GM23338 (cell line): Measurements from ENCODE around the gene AQP9. TPM values are rescaled to one million over a fixed set of nuclear protein-coding genes. Genes with fewer than 3 reads are reported as not detected.

Experiments used
- ATAC-seq: fragments of 200-7000 bp; cut with Tn5 transposase; 3 replicates; pipeline ENCODE4 v1.9.1; 2020
- DNase-seq: peaks from one replicate; pipeline ENCODE4 v3.0.0-alpha.2; 2015; ENCODE audit warnings: low spot score
- H2AFZ ChIP-seq: fragments of 200-600 bp; sonication (generic); 2 replicates; pipeline ENCODE4 v1.8.0; 2016; ENCODE audit warnings: antibody characterized with exemption, mild to moderate bottlenecking, moderate library complexity
- H3F3A ChIP-seq: fragments of 200-600 bp; sonication (generic); replicated peaks from 2 replicates; pipeline ENCODE4 v1.8.0; 2017; ENCODE audit warnings: antibody characterized with exemption, mixed run types, low read depth
- H3K27ac ChIP-seq: fragments of 200-600 bp; sonication (generic); 2 replicates; pipeline ENCODE4 v1.6.1; 2016; ENCODE audit warnings: low read depth
- H3K27me3 ChIP-seq: fragments of 200-600 bp; sonication (generic); 2 replicates; pipeline ENCODE4 v1.8.0; 2016; ENCODE audit warnings: mild to moderate bottlenecking, mixed run types, moderate library complexity; ENCODE audit not compliant: insufficient read depth
- H3K36me3 ChIP-seq: fragments of 200-600 bp; sonication (generic); 2 replicates; pipeline ENCODE4 v1.8.0; 2016; ENCODE audit warnings: mild to moderate bottlenecking; ENCODE audit not compliant: insufficient read depth
- H3K4me1 ChIP-seq: fragments of 200-600 bp; sonication (generic); 2 replicates; pipeline ENCODE4 v1.8.0; 2016; ENCODE audit warnings: mild to moderate bottlenecking, moderate library complexity; ENCODE audit not compliant: insufficient read depth
- H3K4me2 ChIP-seq: fragments of 200-600 bp; sonication (generic); 2 replicates; pipeline ENCODE4 v1.7.1; 2017; ENCODE audit warnings: mixed run types
- H3K4me3 ChIP-seq: fragments of 200-600 bp; sonication (generic); 2 replicates; pipeline ENCODE4 v1.6.1; 2016; ENCODE audit warnings: mixed run types
- H3K79me2 ChIP-seq: fragments of 200-600 bp; sonication (generic); replicated peaks from 2 replicates; pipeline ENCODE4 v1.8.0; 2017; ENCODE audit warnings: mild to moderate bottlenecking; ENCODE audit not compliant: insufficient read depth
- H3K9me2 ChIP-seq: fragments of 200-600 bp; sonication (generic); 2 replicates; pipeline ENCODE4 v1.8.0; 2017; ENCODE audit not compliant: insufficient read depth
- H4K20me1 ChIP-seq: fragments of 200-600 bp; sonication (generic); replicated peaks from 2 replicates; pipeline ENCODE4 v1.8.0; 2017; ENCODE audit warnings: mild to moderate bottlenecking; ENCODE audit not compliant: insufficient read depth
- H3K27ac Mint-ChIP-seq: 2 replicates; pipeline ENCODE4 v1.8.0; 2020; ENCODE audit warnings: inconsistent platforms, mild to moderate bottlenecking, moderate library complexity, mixed read lengths
- H3K27me3 Mint-ChIP-seq: 3 replicates; pipeline ENCODE4 v1.8.0; 2022; ENCODE audit warnings: low read depth, mild to moderate bottlenecking, moderate library complexity, mixed read lengths, inconsistent platforms; ENCODE audit not compliant: insufficient read depth, poor library complexity
- H3K36me3 Mint-ChIP-seq: 3 replicates; pipeline ENCODE4 v1.8.0; 2021; ENCODE audit warnings: low read depth, mild to moderate bottlenecking, inconsistent platforms, moderate library complexity, mixed read lengths
- H3K4me1 Mint-ChIP-seq: 3 replicates; pipeline ENCODE4 v1.8.0; 2020; ENCODE audit warnings: mild to moderate bottlenecking, inconsistent platforms, mixed read lengths
- H3K4me3 Mint-ChIP-seq: 3 replicates; pipeline ENCODE4 v1.8.0; 2021; ENCODE audit warnings: moderate library complexity, mild to moderate bottlenecking, inconsistent platforms, mixed read lengths
- H3K9me3 Mint-ChIP-seq: 3 replicates; pipeline ENCODE4 v1.8.0; 2020; ENCODE audit warnings: moderate library complexity, mild to moderate bottlenecking, inconsistent platforms, mixed read lengths
- EZH2phosphoT487 ChIP-seq: fragments of 200-600 bp; sonication (generic); IDR thresholded peaks from one replicate; pipeline ENCODE4 v1.8.1; 2018; ENCODE audit warnings: antibody characterized with exemption; ENCODE audit not compliant: unreplicated experiment
- JUNB ChIP-seq: IDR thresholded peaks from one replicate; pipeline ENCODE4 v1.6.1; 2016; ENCODE audit warnings: antibody characterized with exemption; ENCODE audit not compliant: unreplicated experiment
- STAT1 ChIP-seq: IDR thresholded peaks from one replicate; pipeline ENCODE4 v1.6.1; 2016; ENCODE audit warnings: antibody characterized with exemption; ENCODE audit not compliant: unreplicated experiment
- ZNF114 ChIP-seq: fragments of 250-450 bp; sonication (Bioruptor Pico); IDR thresholded peaks from 2 replicates; pipeline ENCODE4 v1.5.0; 2020; ENCODE audit warnings: mild to moderate bottlenecking, moderate library complexity
- ZNF331 ChIP-seq: fragments of 250-450 bp; sonication (Bioruptor Pico); IDR thresholded peaks from 2 replicates; pipeline ENCODE4 v1.5.0; 2020; ENCODE audit warnings: low read depth, mild to moderate bottlenecking, moderate library complexity
- polyA plus RNA-seq: library from polyadenylated mRNA; unstranded; fragments of >200 nt; fragmentation: Nextera tagmentation; extraction: Ambion mirVana; gene quantifications from 2 replicates; pipeline ENCODE4 v1.2.1, GENCODE V29; 2016
- total RNA-seq: library from RNA; depleted of rRNA; stranded (reverse); fragments of >200 nt; shearing (Covaris generic); gene quantifications from 2 replicates; pipeline ENCODE4 v1.2.3, GENCODE V29; 2014
- TF ChIP-seq, protein P1 (sequence below), 2 experiments: fragments of 200-600 bp in 1 of 2; sonication (generic) in 1 of 2; conservative IDR thresholded peaks; 2 replicates each; pipeline versions ENCODE4 v1.5.1 to v1.6.1; 2016 to 2017; ENCODE audit warnings: antibody characterized with exemption in 2 of 2, low read depth in 2 of 2, mild to moderate bottlenecking in 2 of 2, moderate library complexity in 1 of 2
- TF ChIP-seq, protein P2 (sequence below): fragments of 250-450 bp; sonication (Bioruptor Pico); IDR thresholded peaks from 2 replicates; pipeline ENCODE4 v1.5.0; 2020; ENCODE audit warnings: mild to moderate bottlenecking, moderate library complexity

Gene AQP9
- total and polyA plus RNA-seq, 2 experiments from 2014 or later: not detected

DNA sequence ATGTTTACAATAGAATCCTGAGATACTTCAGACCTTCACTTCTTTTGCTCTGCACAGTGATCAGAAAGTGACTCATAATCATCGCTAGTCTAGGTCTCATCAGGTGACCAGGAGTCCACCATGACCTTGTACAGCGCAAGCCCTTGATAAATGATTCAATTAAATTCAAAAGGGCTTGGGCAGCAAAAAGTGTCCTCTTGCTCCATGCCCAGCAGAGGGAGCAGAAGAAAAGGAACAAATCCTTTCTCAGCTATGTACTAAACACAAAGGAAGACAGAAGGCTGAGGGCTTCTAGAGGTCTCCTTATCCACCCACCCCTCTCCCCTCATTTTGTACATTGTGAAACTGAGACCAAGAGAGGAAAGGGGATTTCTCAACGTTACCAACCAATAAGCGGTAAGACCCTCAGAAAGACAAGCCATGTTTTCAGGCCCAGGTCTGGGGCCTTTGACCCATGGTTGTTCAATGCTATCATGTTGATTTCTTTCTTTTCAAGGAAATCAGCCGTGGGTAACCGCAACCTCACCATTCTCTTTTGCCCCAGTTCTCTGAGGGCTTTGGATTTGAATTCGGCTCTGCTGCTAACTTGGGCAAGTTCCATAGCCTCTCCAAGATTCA, 74.8 kb downstream of the AQP9 start:
- H3K27ac ChIP-seq: no peak overlapping the region
- peaks cover 4% of the 10 kb centered on the region; the same call in 2 of the 3 replicates for H3K4me1 Mint-ChIP-seq
- H3K4me3 Mint-ChIP-seq: no peak overlapping the region
- no peaks in the 10 kb centered on the region for H3K9me2 ChIP-seq
- H3F3A ChIP-seq: no peaks in the 10 kb centered on the region
- no peaks in the 10 kb centered on the region for H3K27me3 Mint-ChIP-seq
- no peak overlapping the region for H3K4me2 ChIP-seq
- H2AFZ ChIP-seq: no peak overlapping the region; the same call in 1 of the 2 replicates
- H3K36me3 Mint-ChIP-seq: no peaks in the 10 kb centered on the region
- H3K4me3 ChIP-seq: no peak overlapping the region
- H3K79me2 ChIP-seq: no peaks in the 10 kb centered on the region
- H4K20me1 ChIP-seq: no peaks in the 10 kb centered on the region
- H3K27ac Mint-ChIP-seq: no peak overlapping the region
- TF ChIP-seq STAT1: no peak
- TF ChIP-seq, protein P1, sequence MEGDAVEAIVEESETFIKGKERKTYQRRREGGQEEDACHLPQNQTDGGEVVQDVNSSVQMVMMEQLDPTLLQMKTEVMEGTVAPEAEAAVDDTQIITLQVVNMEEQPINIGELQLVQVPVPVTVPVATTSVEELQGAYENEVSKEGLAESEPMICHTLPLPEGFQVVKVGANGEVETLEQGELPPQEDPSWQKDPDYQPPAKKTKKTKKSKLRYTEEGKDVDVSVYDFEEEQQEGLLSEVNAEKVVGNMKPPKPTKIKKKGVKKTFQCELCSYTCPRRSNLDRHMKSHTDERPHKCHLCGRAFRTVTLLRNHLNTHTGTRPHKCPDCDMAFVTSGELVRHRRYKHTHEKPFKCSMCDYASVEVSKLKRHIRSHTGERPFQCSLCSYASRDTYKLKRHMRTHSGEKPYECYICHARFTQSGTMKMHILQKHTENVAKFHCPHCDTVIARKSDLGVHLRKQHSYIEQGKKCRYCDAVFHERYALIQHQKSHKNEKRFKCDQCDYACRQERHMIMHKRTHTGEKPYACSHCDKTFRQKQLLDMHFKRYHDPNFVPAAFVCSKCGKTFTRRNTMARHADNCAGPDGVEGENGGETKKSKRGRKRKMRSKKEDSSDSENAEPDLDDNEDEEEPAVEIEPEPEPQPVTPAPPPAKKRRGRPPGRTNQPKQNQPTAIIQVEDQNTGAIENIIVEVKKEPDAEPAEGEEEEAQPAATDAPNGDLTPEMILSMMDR (conservative IDR thresholded peaks at IDR 0.05; ENCODE audit: low read depth in 2 of 2): peak; percentile 60 to 62
- no peaks in the 10 kb centered on the region for H3K36me3 ChIP-seq
- no peaks in the 10 kb centered on the region; the same call in 2 of the 3 replicates for H3K9me3 Mint-ChIP-seq
- H3K27me3 ChIP-seq: no peaks in the 10 kb centered on the region
- no peaks in the 10 kb centered on the region; the same call in 1 of the 2 replicates for H3K4me1 ChIP-seq
- ATAC-seq (peak; percentile 71), DNase-seq (peak; percentile 54)

DNA sequence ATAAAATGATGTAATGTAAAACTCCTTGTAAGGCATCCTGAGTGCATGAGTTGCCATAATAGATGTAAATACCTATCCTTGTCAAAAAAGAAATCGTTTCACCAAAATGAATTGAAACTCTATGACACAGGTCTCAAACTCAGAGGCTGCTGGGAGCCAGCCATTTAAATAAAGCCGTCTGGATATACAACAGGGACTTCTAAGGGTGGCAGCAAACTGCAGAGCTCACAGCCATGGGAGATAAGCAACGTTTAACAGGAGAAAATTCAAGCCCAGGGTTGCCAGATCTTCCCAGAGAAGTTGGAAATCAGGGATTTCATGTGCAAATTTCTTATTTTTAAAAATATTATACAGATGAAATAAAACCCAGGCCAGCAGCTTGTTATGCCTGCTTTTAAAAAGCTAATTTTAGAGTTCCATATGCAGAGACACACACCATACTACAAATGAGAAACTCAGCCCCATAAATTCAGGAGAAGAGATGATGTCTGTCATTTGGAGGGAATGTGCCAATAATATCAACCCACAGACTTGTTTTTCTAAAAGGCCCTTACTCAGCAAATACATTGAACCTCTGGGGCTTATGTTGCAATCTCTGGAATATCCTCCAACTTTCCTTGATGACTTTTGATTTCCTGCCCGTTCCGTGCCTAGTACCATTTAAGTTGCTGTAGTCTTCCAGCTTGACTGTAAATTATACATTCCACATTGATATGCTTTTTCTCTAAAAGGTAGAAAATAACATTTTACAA, 75.6 kb downstream of the AQP9 start:
- H3K27ac ChIP-seq: no peak overlapping the region
- H3F3A ChIP-seq: no peaks in the 10 kb centered on the region
- Mint-ChIP-seq H3K27ac (no peak overlapping the region), H3K36me3 (no peaks in the 10 kb centered on the region), H3K27me3 (no peaks in the 10 kb centered on the region), H3K9me3 (no peaks in the 10 kb centered on the region; the same call in 2 of the 3 replicates), H3K4me1 (peaks cover 4% of the 10 kb centered on the region; the same call in 2 of the 3 replicates), H3K4me3 (no peak overlapping the region)
- H2AFZ ChIP-seq: no peak overlapping the region
- H3K4me2 ChIP-seq: no peak overlapping the region
- no peaks in the 10 kb centered on the region; the same call in 1 of the 2 replicates for H3K4me1 ChIP-seq
- no peaks in the 10 kb centered on the region for H3K27me3 ChIP-seq
- H3K4me3 ChIP-seq: no peak overlapping the region
- H3K9me2 ChIP-seq: no peaks in the 10 kb centered on the region
- ATAC-seq (no peak), DNase-seq (no peak)
- H4K20me1 ChIP-seq: no peaks in the 10 kb centered on the region
- no peaks in the 10 kb centered on the region for H3K79me2 ChIP-seq
- H3K36me3 ChIP-seq: no peaks in the 10 kb centered on the region
- TF ChIP-seq ZNF331 (CRISPR knock-in tag) (no peak), ZNF114 (no peak), EZH2phosphoT487 (no peak), JUNB (no peak)
- TF ChIP-seq, protein P1 (conservative IDR thresholded peaks at IDR 0.05; ENCODE audit: low read depth in 2 of 2): no peak
- TF ChIP-seq, protein P2, sequence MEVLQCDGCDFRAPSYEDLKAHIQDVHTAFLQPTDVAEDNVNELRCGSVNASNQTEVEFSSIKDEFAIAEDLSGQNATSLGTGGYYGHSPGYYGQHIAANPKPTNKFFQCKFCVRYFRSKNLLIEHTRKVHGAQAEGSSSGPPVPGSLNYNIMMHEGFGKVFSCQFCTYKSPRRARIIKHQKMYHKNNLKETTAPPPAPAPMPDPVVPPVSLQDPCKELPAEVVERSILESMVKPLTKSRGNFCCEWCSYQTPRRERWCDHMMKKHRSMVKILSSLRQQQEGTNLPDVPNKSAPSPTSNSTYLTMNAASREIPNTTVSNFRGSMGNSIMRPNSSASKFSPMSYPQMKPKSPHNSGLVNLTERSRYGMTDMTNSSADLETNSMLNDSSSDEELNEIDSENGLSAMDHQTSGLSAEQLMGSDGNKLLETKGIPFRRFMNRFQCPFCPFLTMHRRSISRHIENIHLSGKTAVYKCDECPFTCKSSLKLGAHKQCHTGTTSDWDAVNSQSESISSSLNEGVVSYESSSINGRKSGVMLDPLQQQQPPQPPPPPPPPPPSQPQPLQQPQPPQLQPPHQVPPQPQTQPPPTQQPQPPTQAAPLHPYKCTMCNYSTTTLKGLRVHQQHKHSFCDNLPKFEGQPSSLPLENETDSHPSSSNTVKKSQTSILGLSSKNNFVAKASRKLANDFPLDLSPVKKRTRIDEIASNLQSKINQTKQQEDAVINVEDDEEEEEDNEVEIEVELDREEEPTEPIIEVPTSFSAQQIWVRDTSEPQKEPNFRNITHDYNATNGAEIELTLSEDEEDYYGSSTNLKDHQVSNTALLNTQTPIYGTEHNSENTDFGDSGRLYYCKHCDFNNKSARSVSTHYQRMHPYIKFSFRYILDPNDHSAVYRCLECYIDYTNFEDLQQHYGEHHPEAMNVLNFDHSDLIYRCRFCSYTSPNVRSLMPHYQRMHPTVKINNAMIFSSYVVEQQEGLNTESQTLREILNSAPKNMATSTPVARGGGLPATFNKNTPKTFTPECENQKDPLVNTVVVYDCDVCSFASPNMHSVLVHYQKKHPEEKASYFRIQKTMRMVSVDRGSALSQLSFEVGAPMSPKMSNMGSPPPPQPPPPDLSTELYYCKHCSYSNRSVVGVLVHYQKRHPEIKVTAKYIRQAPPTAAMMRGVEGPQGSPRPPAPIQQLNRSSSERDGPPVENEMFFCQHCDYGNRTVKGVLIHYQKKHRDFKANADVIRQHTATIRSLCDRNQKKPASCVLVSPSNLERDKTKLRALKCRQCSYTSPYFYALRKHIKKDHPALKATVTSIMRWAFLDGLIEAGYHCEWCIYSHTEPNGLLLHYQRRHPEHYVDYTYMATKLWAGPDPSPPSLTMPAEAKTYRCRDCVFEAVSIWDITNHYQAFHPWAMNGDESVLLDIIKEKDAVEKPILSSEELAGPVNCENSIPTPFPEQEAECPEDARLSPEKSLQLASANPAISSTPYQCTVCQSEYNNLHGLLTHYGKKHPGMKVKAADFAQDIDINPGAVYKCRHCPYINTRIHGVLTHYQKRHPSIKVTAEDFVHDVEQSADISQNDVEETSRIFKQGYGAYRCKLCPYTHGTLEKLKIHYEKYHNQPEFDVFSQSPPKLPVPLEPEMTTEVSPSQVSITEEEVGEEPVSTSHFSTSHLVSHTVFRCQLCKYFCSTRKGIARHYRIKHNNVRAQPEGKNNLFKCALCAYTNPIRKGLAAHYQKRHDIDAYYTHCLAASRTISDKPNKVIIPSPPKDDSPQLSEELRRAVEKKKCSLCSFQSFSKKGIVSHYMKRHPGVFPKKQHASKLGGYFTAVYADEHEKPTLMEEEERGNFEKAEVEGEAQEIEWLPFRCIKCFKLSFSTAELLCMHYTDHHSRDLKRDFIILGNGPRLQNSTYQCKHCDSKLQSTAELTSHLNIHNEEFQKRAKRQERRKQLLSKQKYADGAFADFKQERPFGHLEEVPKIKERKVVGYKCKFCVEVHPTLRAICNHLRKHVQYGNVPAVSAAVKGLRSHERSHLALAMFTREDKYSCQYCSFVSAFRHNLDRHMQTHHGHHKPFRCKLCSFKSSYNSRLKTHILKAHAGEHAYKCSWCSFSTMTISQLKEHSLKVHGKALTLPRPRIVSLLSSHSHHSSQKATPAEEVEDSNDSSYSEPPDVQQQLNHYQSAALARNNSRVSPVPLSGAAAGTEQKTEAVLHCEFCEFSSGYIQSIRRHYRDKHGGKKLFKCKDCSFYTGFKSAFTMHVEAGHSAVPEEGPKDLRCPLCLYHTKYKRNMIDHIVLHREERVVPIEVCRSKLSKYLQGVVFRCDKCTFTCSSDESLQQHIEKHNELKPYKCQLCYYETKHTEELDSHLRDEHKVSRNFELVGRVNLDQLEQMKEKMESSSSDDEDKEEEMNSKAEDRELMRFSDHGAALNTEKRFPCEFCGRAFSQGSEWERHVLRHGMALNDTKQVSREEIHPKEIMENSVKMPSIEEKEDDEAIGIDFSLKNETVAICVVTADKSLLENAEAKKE (CRISPR knock-in tag): no peak
